ENCODE results near the gene CPLANE2.
"Not testable (repeated sequence)": the region's sequence is repeated elsewhere in the genome, so short reads cannot be mapped to it uniquely, and the experiment has no call there.

CPLANE2 gene

DNA sequence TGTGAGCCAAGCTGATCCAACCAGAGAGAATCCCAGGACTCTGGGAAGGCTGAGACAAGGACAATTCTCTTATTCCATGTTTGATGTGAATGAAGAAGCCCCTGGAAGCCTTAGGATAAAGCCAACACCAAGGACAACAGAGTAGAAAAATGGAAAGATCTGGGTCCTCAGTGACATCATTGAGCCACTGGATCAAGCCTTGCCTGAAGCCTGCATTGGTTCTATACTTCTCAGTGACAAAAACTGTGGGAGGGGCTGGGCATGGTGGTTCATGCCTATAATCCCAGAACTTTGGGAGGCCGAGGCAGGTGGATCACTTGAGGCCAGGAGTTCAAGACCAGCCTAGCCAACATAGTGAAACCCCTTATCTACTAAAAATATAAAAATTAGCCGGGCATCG is 40.1 kb downstream of the CPLANE2 start:
- H3K4me3 ChIP-seq (ENCODE audit: low read depth, low read length): no peak overlapping the region
- TF ChIP-seq CTCF (conservative IDR thresholded peaks at IDR 0.05; ENCODE audit: low read depth, low read length): no peak
- no peak for DNase-seq (ENCODE audit: low read depth)

DNA sequence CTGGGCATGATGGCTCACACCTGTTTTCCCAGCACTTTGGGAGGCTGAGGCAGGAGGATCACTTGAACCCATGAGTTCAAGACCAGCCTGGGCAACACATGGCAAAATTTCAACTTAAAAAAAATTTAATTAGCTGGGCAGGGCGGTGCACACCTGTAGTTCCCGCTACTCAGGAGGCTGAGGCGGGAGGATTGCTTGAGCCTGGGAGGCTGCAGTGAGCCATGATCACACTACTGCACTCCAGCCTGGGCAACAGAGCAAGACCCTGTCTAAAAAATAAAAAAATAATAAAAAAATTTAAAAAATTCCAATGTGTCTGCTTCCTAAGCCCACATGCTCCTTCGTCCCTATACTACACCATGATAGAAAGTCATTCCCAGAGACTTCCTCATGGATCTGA is 40.8 kb downstream of the CPLANE2 start:
- not testable (repeated sequence) for H3K4me3 ChIP-seq (ENCODE audit: low read depth, low read length); DNase-seq (ENCODE audit: low read depth)

DNA sequence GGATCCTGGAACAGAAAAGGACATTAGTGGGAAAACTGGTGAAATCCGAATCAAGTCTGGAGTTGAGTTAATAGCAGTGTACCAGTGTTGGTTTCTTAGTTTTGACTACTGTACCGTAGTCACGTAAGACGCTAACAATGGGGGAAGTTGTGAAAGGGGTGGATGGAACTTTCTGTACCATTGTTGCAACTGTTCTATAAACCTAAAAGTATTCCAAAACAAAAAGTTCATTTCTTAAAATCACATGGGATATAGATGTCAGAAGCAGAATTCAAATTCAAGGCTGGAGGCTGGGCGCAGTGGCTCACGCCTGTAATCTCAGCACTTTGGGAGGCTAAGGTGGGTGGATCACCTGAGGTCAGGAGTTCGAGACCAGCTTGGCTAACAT is 41.5 kb downstream of the CPLANE2 start:
- no peak for DNase-seq (ENCODE audit: low read depth)
- no peak for TF ChIP-seq CTCF (conservative IDR thresholded peaks at IDR 0.05; ENCODE audit: low read depth, low read length)
- H3K4me3 ChIP-seq (ENCODE audit: low read depth, low read length): no peak overlapping the region

- no peak for DNase-seq (ENCODE audit: low read depth)
- no peak overlapping the region for H3K4me3 ChIP-seq (ENCODE audit: low read depth, low read length)
- no peak for TF ChIP-seq CTCF (conservative IDR thresholded peaks at IDR 0.05; ENCODE audit: low read depth, low read length)
Measured at GRCh38 chr1:16191916-16192546, 45.0 kb downstream of the CPLANE2 start.

DNA sequence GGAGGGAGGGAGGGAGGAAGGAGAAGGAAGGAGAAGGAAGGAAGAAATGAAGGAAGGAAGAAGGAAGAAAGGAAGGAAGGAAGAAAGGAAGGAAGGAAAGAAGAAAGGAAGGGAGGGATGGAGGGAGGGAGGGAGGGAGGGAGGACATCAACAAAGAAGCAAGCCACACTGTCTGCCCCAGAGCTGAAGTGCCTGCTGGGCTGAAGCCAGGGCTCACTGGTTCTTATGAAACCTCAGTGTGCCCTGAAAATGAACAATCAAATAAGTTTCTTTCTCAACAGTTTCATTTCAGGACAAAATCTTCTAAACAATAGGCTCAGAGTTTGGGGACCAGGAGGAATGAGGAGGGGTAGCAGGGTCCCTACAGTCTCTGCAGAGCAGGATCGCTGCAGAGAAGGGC is 45.7 kb downstream of the CPLANE2 start:
- H3K4me3 ChIP-seq (ENCODE audit: low read depth, low read length): no peak overlapping the region
- no peak for DNase-seq (ENCODE audit: low read depth)
- no peak for TF ChIP-seq CTCF (conservative IDR thresholded peaks at IDR 0.05; ENCODE audit: low read depth, low read length)

- TF ChIP-seq CTCF (conservative IDR thresholded peaks at IDR 0.05; ENCODE audit: low read depth, low read length): no peak
- H3K4me3 ChIP-seq (ENCODE audit: low read depth, low read length): no peak overlapping the region
- no peak for DNase-seq (ENCODE audit: low read depth)
Measured at GRCh38 chr1:16189921-16190621, 46.9 kb downstream of the CPLANE2 start.

- TF ChIP-seq CTCF (conservative IDR thresholded peaks at IDR 0.05; ENCODE audit: low read depth, low read length): no peak
- H3K4me3 ChIP-seq (ENCODE audit: low read depth, low read length): no peak overlapping the region
- DNase-seq (ENCODE audit: low read depth): peak; percentile 34
Measured at GRCh38 chr1:16189003-16189402, 48.0 kb downstream of the CPLANE2 start.

All from choroid plexus epithelial cell (primary cell).